HG03135 (cell line): Measurements from ENCODE around the gene MTMR6.

Experiments used
- ATAC-seq: cut with Tn5 transposase; IDR thresholded peaks from one replicate; pipeline ENCODE4 v1.9.1; 2021; ENCODE audit warnings: mild to moderate bottlenecking, moderate library complexity; ENCODE audit not compliant: unreplicated experiment

Gene MTMR6

GRCh38 chr13:25222740-25223139, 64.5 kb downstream of the MTMR6 start:
- ATAC-seq, result no peak

GRCh38 chr13:25218019-25218418, 69.3 kb downstream of the MTMR6 start:
- ATAC-seq, result no peak

- no peak for ATAC-seq
Observed at GRCh38 chr13:25217023-25217885, 70.0 kb downstream of the MTMR6 start.

GRCh38 chr13:25215253-25215575, 72.1 kb downstream of the MTMR6 start:
- no peak for ATAC-seq

GRCh38 chr13:25214491-25215252, 72.6 kb downstream of the MTMR6 start:
- no peak for ATAC-seq

GRCh38 chr13:25213715-25214114, 73.6 kb downstream of the MTMR6 start:
- ATAC-seq, result no peak

GRCh38 chr13:25210842-25211569, 76.3 kb downstream of the MTMR6 start:
- no peak for ATAC-seq

- no peak for ATAC-seq
Observed at GRCh38 chr13:25207291-25207810, 79.9 kb downstream of the MTMR6 start.

GRCh38 chr13:25204863-25205262, 82.4 kb downstream of the MTMR6 start:
- no peak for ATAC-seq

GRCh38 chr13:25203127-25203740, 84.1 kb downstream of the MTMR6 start:
- no peak for ATAC-seq

- ATAC-seq, result no peak
Observed at GRCh38 chr13:25200783-25201182, 86.5 kb downstream of the MTMR6 start.

- no peak for ATAC-seq
Observed at GRCh38 chr13:25198647-25199046, 88.6 kb downstream of the MTMR6 start.

- ATAC-seq, result no peak
Observed at GRCh38 chr13:25196971-25197370, 90.3 kb downstream of the MTMR6 start.
